HepG2 (cell line): ENCODE measurements around the gene ZNF284. TPM values are rescaled to one million over a fixed set of nuclear protein-coding genes. Genes with fewer than 3 reads are reported as not detected.

Experiments used
- CEBPB ChIP-seq: IDR thresholded peaks from 2 replicates; pipeline ENCODE4 v1.6.1; 2011; ENCODE audit warnings: low read depth, low read length, improper control_type of control experiment, borderline replicate concordance
- NKX3-1 ChIP-seq: sonication (generic); formaldehyde crosslinking; IDR thresholded peaks from 2 replicates; pipeline ENCODE4 v1.5.0; 2020; ENCODE audit warnings: missing genetic modification reagents
- PLRG1 ChIP-seq: fragments of 450-650 bp; conservative IDR thresholded peaks from 2 replicates; pipeline ENCODE4 v1.6.1; 2016
- POGZ ChIP-seq: sonication (generic); formaldehyde crosslinking; IDR thresholded peaks from 2 replicates; pipeline ENCODE4 v1.4.0; 2020; ENCODE audit warnings: mild to moderate bottlenecking, missing genetic modification reagents
- SMAD1 ChIP-seq: sonication (generic); formaldehyde crosslinking; IDR thresholded peaks from 2 replicates; pipeline ENCODE4 v1.4.0; 2020; ENCODE audit warnings: missing genetic modification reagents, low read depth, mild to moderate bottlenecking, borderline replicate concordance
- SRSF1 ChIP-seq: fragments of 200-400 bp; formaldehyde crosslinking; optimal IDR thresholded peaks from 2 replicates; pipeline ENCODE3; 2017; ENCODE audit warnings: mild to moderate bottlenecking, low read depth, low read length, moderate library complexity
- SYNCRIP ChIP-seq: fragments of 200-400 bp; formaldehyde crosslinking; IDR thresholded peaks from 2 replicates; pipeline ENCODE4 v1.6.1; 2018; ENCODE audit warnings: mild to moderate bottlenecking, low read depth, low read length; ENCODE audit not compliant: insufficient read depth
- ZBTB39 ChIP-seq: sonication (generic); formaldehyde crosslinking; IDR thresholded peaks from 2 replicates; pipeline ENCODE4 v1.5.0; 2020; ENCODE audit warnings: missing genetic modification reagents
- ZFP36L1 ChIP-seq: sonication (generic); formaldehyde crosslinking; IDR thresholded peaks from 2 replicates; pipeline ENCODE4 v1.8.0; 2022; ENCODE audit warnings: mild to moderate bottlenecking, missing genetic modification reagents, moderate library complexity
- ZFP37 ChIP-seq: sonication (generic); formaldehyde crosslinking; IDR thresholded peaks from 2 replicates; pipeline ENCODE4 v1.4.0; 2020; ENCODE audit warnings: missing genetic modification reagents, borderline replicate concordance
- ZMYM2 ChIP-seq: sonication (generic); formaldehyde crosslinking; IDR thresholded peaks from 2 replicates; pipeline ENCODE4 v1.8.0; 2022; ENCODE audit warnings: mild to moderate bottlenecking, missing genetic modification reagents
- ZNF326 ChIP-seq: sonication (generic); formaldehyde crosslinking; IDR thresholded peaks from 2 replicates; pipeline ENCODE4 v1.4.0; 2020; ENCODE audit warnings: missing genetic modification reagents, borderline replicate concordance
- ZNF33B ChIP-seq: sonication (generic); formaldehyde crosslinking; IDR thresholded peaks from 2 replicates; pipeline ENCODE4 v1.5.1; 2020; ENCODE audit warnings: mild to moderate bottlenecking, missing genetic modification reagents
- ZNF883 ChIP-seq: sonication (generic); formaldehyde crosslinking; IDR thresholded peaks from 2 replicates; pipeline ENCODE4 v1.5.1; 2020; ENCODE audit warnings: mild to moderate bottlenecking, missing genetic modification reagents; ENCODE audit errors: not compliant biosample characterization
- polyA plus RNA-seq, 8 experiments: library from polyadenylated mRNA; depleted of rRNA in 3 of 8; stranded (reverse) in 7 of 8; unstranded in 1 of 8; fragments of >200 nt; fragmentation: Illumina TruSeq in 4 of 8; extraction: Trizol in 4 of 8; gene quantifications; 2 replicates each; pipeline versions ENCODE4 v1.2.1 to v1.2.3, GENCODE V29; 2011 to 2016; ENCODE audit warnings: low read depth in 4 of 8, missing spikeins in 1 of 8, mixed read lengths in 1 of 8; ENCODE audit not compliant: insufficient read depth in 1 of 8
- total RNA-seq, 5 experiments: library from RNA; depleted of rRNA; stranded (reverse); fragments of >200 nt; fragmentation: Illumina TruSeq; extraction: Trizol; gene quantifications; 2 replicates each; pipeline ENCODE4 v1.2.3, GENCODE V29; 2016; ENCODE audit warnings: low read depth in 1 of 5
- TF ChIP-seq, protein P1 (sequence below): IDR thresholded peaks from 2 replicates; pipeline ENCODE4 v1.4.0; 2020; ENCODE audit warnings: mild to moderate bottlenecking, missing genetic modification reagents
- TF ChIP-seq, protein P2 (sequence below): sonication (generic); formaldehyde crosslinking; IDR thresholded peaks from 2 replicates; pipeline ENCODE4 v1.4.0; 2020; ENCODE audit warnings: mild to moderate bottlenecking, low read depth, missing genetic modification reagents

ZNF284 gene
- total and polyA plus RNA-seq, 2 of the 13 experiments (the other 11 are each of a cell fraction or from before 2014, with no cell fraction given) = 1.2 to 2.3 TPM

DNA sequence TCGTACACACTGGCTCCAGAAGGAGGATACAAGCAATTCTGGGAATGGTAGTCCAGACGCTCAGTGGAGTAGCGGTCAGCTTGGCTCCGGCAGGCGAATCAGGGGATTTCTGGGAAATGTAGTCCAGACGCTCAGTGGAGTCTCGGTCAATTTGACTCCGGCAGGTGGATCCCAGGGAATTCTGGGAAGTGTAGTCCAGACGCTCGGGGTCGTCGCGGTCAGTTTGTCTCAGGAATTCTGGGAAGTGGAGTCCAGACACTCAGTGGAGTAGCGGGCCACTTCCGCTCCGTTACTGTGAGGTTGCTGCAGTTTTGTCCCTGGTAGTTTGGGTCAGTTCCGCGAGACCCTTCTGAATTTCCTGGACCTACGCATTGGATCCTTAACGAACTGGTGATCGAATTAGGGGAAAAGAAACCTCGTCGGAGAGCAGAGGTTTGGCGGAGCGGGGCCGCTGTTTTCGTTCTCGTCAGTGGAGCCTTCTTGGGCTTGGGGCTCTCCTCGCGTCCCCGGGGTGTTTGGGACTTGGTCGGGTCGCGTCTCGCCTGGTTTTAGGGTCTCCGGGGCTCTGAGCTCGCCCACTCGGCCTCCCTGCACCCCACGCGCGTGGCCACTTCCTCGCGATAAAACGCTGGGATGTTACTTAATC, 41.3 kb downstream of the ZNF284 start, which contains the start of gene ZNF225 (continued):
- TF ChIP-seq, protein P1, sequence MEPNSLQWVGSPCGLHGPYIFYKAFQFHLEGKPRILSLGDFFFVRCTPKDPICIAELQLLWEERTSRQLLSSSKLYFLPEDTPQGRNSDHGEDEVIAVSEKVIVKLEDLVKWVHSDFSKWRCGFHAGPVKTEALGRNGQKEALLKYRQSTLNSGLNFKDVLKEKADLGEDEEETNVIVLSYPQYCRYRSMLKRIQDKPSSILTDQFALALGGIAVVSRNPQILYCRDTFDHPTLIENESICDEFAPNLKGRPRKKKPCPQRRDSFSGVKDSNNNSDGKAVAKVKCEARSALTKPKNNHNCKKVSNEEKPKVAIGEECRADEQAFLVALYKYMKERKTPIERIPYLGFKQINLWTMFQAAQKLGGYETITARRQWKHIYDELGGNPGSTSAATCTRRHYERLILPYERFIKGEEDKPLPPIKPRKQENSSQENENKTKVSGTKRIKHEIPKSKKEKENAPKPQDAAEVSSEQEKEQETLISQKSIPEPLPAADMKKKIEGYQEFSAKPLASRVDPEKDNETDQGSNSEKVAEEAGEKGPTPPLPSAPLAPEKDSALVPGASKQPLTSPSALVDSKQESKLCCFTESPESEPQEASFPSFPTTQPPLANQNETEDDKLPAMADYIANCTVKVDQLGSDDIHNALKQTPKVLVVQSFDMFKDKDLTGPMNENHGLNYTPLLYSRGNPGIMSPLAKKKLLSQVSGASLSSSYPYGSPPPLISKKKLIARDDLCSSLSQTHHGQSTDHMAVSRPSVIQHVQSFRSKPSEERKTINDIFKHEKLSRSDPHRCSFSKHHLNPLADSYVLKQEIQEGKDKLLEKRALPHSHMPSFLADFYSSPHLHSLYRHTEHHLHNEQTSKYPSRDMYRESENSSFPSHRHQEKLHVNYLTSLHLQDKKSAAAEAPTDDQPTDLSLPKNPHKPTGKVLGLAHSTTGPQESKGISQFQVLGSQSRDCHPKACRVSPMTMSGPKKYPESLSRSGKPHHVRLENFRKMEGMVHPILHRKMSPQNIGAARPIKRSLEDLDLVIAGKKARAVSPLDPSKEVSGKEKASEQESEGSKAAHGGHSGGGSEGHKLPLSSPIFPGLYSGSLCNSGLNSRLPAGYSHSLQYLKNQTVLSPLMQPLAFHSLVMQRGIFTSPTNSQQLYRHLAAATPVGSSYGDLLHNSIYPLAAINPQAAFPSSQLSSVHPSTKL (CRISPR knock-in tag) = peak; percentile 18; the same call in 1 of the 2 replicates
- peak; percentile 68; the same call in 1 of the 2 replicates for TF ChIP-seq SMAD1 (CRISPR knock-in tag)
- no peak for TF ChIP-seq ZNF883 (CRISPR knock-in tag)
- TF ChIP-seq ZBTB39 (CRISPR knock-in tag) = no peak
- TF ChIP-seq SYNCRIP = no peak
- TF ChIP-seq SRSF1 = no peak
- TF ChIP-seq CEBPB = no peak
- TF ChIP-seq ZFP36L1 (CRISPR knock-in tag) = no peak
- TF ChIP-seq ZMYM2 (CRISPR knock-in tag) = no peak
- TF ChIP-seq ZFP37 (CRISPR knock-in tag) = no peak
- TF ChIP-seq PLRG1 = no peak
- TF ChIP-seq, protein P2, sequence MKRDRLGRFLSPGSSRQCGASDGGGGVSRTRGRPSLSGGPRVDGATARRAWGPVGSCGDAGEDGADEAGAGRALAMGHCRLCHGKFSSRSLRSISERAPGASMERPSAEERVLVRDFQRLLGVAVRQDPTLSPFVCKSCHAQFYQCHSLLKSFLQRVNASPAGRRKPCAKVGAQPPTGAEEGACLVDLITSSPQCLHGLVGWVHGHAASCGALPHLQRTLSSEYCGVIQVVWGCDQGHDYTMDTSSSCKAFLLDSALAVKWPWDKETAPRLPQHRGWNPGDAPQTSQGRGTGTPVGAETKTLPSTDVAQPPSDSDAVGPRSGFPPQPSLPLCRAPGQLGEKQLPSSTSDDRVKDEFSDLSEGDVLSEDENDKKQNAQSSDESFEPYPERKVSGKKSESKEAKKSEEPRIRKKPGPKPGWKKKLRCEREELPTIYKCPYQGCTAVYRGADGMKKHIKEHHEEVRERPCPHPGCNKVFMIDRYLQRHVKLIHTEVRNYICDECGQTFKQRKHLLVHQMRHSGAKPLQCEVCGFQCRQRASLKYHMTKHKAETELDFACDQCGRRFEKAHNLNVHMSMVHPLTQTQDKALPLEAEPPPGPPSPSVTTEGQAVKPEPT (CRISPR knock-in tag) = no peak
- TF ChIP-seq POGZ (CRISPR knock-in tag) = peak; percentile 41; the same call in 1 of the 2 replicates
- no peak for TF ChIP-seq ZNF326 (CRISPR knock-in tag)
- TF ChIP-seq NKX3-1 (CRISPR knock-in tag) = no peak
- 0 out of 2 replicates have a peak, but pooled peaks have one; percentile 48 for TF ChIP-seq ZNF33B (CRISPR knock-in tag)
